ENCODE results near the gene RPS4Y1. TPM values are rescaled to one million over a fixed set of nuclear protein-coding genes. Genes with fewer than 3 reads are reported as not detected.

The RPS4Y1 gene
- total RNA-seq, 1 experiment from 2014 or later, result not detected

GRCh38 chrY:2913066-2913815, 71.8 kb downstream of the RPS4Y1 start:
- no peaks in the 10 kb centered on the region for H3K4me1 ChIP-seq (replicated peaks; ENCODE audit: insufficient read depth)
- H3K27me3 ChIP-seq (ENCODE audit: insufficient read depth, low read depth), result no peaks in the 10 kb centered on the region
- intact Hi-C loops (cut with micrococcal nuclease; ENCODE audit: unreplicated experiment), result no loop called here
- TF ChIP-seq CTCF (conservative IDR thresholded peaks at IDR 0.05) (no peak), EZH2 (IDR thresholded peaks at IDR 0.05; ENCODE audit: low read depth) (no peak)
- H3K27ac ChIP-seq, result no peak overlapping the region
- H3K4me3 ChIP-seq, result no peak overlapping the region
- H3K4me2 ChIP-seq, result no peak overlapping the region
- CTCF ChIA-PET, result no interaction called here
- no peaks in the 10 kb centered on the region for H3K79me2 ChIP-seq (ENCODE audit: low read depth)
- H3F3A ChIP-seq (ENCODE audit: insufficient read depth, low read depth), result no peaks in the 10 kb centered on the region
- POLR2A ChIA-PET (ENCODE audit: unreplicated experiment), result no interaction called here
- BruUV-seq (replicated peaks), result no TSS peak
- H2AFZ ChIP-seq, result no peak overlapping the region
- no peaks in the 10 kb centered on the region for H3K9me2 ChIP-seq (ENCODE audit: insufficient read depth)
- no peaks in the 10 kb centered on the region for H3K36me3 ChIP-seq (ENCODE audit: low read depth)
- no peaks in the 10 kb centered on the region for H3K9me3 ChIP-seq (ENCODE audit: insufficient read depth, low read depth)
- no peak for DNase-seq
- H4K20me1 ChIP-seq (ENCODE audit: insufficient read depth), result no peaks in the 10 kb centered on the region

Other genes starting within 250 kb of the RPS4Y1 start
- not detected in 2 replicates for gene SRY, start 53.9 kb upstream of the RPS4Y1 start, total RNA-seq (2021)
- gene ZFY, start 93.8 kb downstream of the RPS4Y1 start, total RNA-seq (2021), result not detected in 2 replicates